K562 (cell line): ENCODE data around the gene GNL3. TPM values are rescaled to one million over a fixed set of nuclear protein-coding genes. Genes with fewer than 3 reads are reported as not detected.
A peak's percentile ranks its signal among the peaks of the same experiment; 100 is the strongest.

ENCODE experiments used
- ATAC-seq: fragments of 200-7000 bp; cut with Tn5 transposase; 3 replicates; pipeline ENCODE4 v1.9.1; 2020; ENCODE audit warnings: moderate library complexity
- BruUV-seq: library from RNA; stranded (reverse); fragments of 400-500 nt; replicated peaks from 2 replicates; lab custom pipeline; 2021; lab: Mats Ljungman, UMichigan
- CTCF ChIA-PET: fragments of 300-600 bp; formaldehyde crosslinking; extraction: SDS; loops from one replicate; lab custom pipeline; 2021; ENCODE audit warnings: low intra/inter-chr PET ratio; lab: Yijun Ruan, JAX
- POLR2A ChIA-PET: fragments of 300-600, 350-650 bp; sonication (Branson Sonifier 250); formaldehyde crosslinking; extraction: SDS; loops from one replicate; lab custom pipeline; 2021; ENCODE audit warnings: antibody characterized with exemption, inconsistent platforms; lab: Yijun Ruan, JAX
- DNase-seq, 4 experiments: peaks; one replicate each; pipeline versions ENCODE4 v3.0.0 to v3.0.0-alpha.2; 2011 to 2018; ENCODE audit warnings: low spot score in 3 of 4, mixed read lengths in 3 of 4; ENCODE audit errors: extremely low read depth in 1 of 4
- FAIRE-seq: peaks from 2 replicates; lab custom pipeline; 2011; peaks lifted over from hg19 to GRCh38; lab: Jason Lieb, UNC
- H2AFZ ChIP-seq: 2 replicates; pipeline ENCODE4 v1.6.0; 2011; ENCODE audit warnings: low read depth, low read length, control low read depth, inconsistent platforms
- H3K27ac ChIP-seq: fragments of 200-600 bp; 3 replicates; pipeline ENCODE4 v1.8.0; 2011; ENCODE audit warnings: low read depth, mild to moderate bottlenecking, control low read depth, inconsistent platforms, low read length, moderate library complexity, mixed read lengths; ENCODE audit errors: extremely low read depth
- H3K27me3 ChIP-seq, 2 experiments: fragments of 300-600 bp in 1 of 2; 2 replicates in 1 of 2; 3 replicates in 1 of 2; pipeline versions ENCODE4 v1.6.0 to v1.8.0; 2011; ENCODE audit warnings: inconsistent platforms in 2 of 2, low read length in 2 of 2, mild to moderate bottlenecking in 1 of 2, mixed read lengths in 1 of 2, moderate library complexity in 1 of 2; ENCODE audit not compliant: control insufficient read depth in 2 of 2, insufficient read depth in 2 of 2
- H3K36me3 ChIP-seq: fragments of 300-600 bp; 3 replicates; pipeline ENCODE4 v1.8.0; 2011; ENCODE audit warnings: mild to moderate bottlenecking, low read length, inconsistent platforms; ENCODE audit not compliant: control insufficient read depth, insufficient read depth
- H3K4me1 ChIP-seq, 2 experiments: fragments of 200-600 bp in 1 of 2; replicated peaks in 1 of 2; 2 replicates in 1 of 2; 3 replicates in 1 of 2; pipeline versions ENCODE4 v1.5.1 to v1.8.0; 2011; ENCODE audit warnings: inconsistent platforms in 2 of 2, low read length in 2 of 2, mild to moderate bottlenecking in 1 of 2, mixed read lengths in 1 of 2, moderate library complexity in 1 of 2; ENCODE audit not compliant: control insufficient read depth in 2 of 2, insufficient read depth in 2 of 2
- H3K4me2 ChIP-seq: 2 replicates; pipeline ENCODE4 v1.6.1; 2011; ENCODE audit warnings: low read length, control low read depth, inconsistent platforms, mixed read lengths; ENCODE audit not compliant: insufficient read depth
- H3K4me3 ChIP-seq: fragments of 200-600 bp; sonication (generic), shearing (Covaris generic); 2 replicates; pipeline ENCODE4 v1.5.1; 2016; ENCODE audit warnings: control low read depth, inconsistent platforms
- H3K79me2 ChIP-seq: fragments of 200-600 bp; 3 replicates; pipeline ENCODE4 v1.8.0; 2011; ENCODE audit warnings: low read length, inconsistent platforms; ENCODE audit not compliant: control insufficient read depth, insufficient read depth
- H3K9ac ChIP-seq, 2 experiments: 2 replicates each; pipeline versions ENCODE4 v1.6.0 to v1.6.1; 2011; ENCODE audit warnings: low read depth in 2 of 2, low read length in 2 of 2, control low read depth in 1 of 2, inconsistent platforms in 1 of 2, mild to moderate bottlenecking in 1 of 2, mixed read lengths in 1 of 2; ENCODE audit not compliant: insufficient read depth in 1 of 2
- H3K9me1 ChIP-seq: one replicate; pipeline ENCODE4 v1.6.0; 2011; ENCODE audit warnings: inconsistent platforms, mild to moderate bottlenecking, low read length, moderate library complexity; ENCODE audit not compliant: control insufficient read depth, insufficient read depth
- H3K9me3 ChIP-seq: replicated peaks from 2 replicates; pipeline ENCODE4 v1.5.1; 2011; ENCODE audit warnings: low read depth, low read length, inconsistent platforms; ENCODE audit not compliant: control insufficient read depth, insufficient read depth
- H4K20me1 ChIP-seq: replicated peaks from 2 replicates; pipeline ENCODE4 v1.6.1; 2011; ENCODE audit warnings: low read length, inconsistent platforms, mixed read lengths; ENCODE audit not compliant: control insufficient read depth, insufficient read depth
- ATF1 ChIP-seq, 2 experiments: fragments of 450-650 bp in 1 of 2; IDR thresholded peaks; 2 replicates each; pipeline ENCODE4 v1.6.1; 2016; ENCODE audit warnings: missing compliant biosample characterization in 1 of 2, missing genetic modification characterization in 1 of 2
- BDP1 ChIP-seq: IDR thresholded peaks from 3 replicates; pipeline ENCODE4 v1.6.1; 2011; ENCODE audit not compliant: insufficient read length, insufficient read depth
- E4F1 ChIP-seq: fragments of 250-450 bp; sonication (Bioruptor Pico); IDR thresholded peaks from 2 replicates; pipeline ENCODE4 v1.5.0; 2021; ENCODE audit warnings: mild to moderate bottlenecking, borderline replicate concordance
- EHMT2 ChIP-seq: fragments of 450-650 bp; IDR thresholded peaks from 2 replicates; pipeline ENCODE4 v1.6.1; 2018; ENCODE audit warnings: antibody characterized with exemption
- FIP1L1 ChIP-seq: fragments of 200-400 bp; formaldehyde crosslinking; IDR thresholded peaks from 2 replicates; pipeline ENCODE4 v1.6.1; 2018; ENCODE audit warnings: mild to moderate bottlenecking, low read depth, low read length; ENCODE audit not compliant: poor library complexity, severe bottlenecking
- HES1 ChIP-seq: fragments of 450-650 bp; IDR thresholded peaks from 2 replicates; pipeline ENCODE4 v1.6.1; 2016; ENCODE audit warnings: low read depth, mild to moderate bottlenecking, moderate library complexity
- MAFK ChIP-seq: IDR thresholded peaks from 2 replicates; pipeline ENCODE4 v1.6.1; 2011; ENCODE audit warnings: low read length, improper control_type of control experiment
- MIER1 ChIP-seq: fragments of 450-650 bp; IDR thresholded peaks from 2 replicates; pipeline ENCODE4 v1.6.1; 2016; ENCODE audit warnings: antibody characterized with exemption, mild to moderate bottlenecking, low read depth
- MLX ChIP-seq, 2 experiments: fragments of 450-650 bp in 1 of 2; sonication (generic) in 1 of 2; formaldehyde crosslinking; conservative IDR thresholded peaks; 2 replicates each; pipeline versions ENCODE4 v1.4.0 to v1.8.1; 2020 to 2022; ENCODE audit warnings: mild to moderate bottlenecking in 1 of 2, missing genetic modification reagents in 1 of 2
- NFYB ChIP-seq: IDR thresholded peaks from 2 replicates; pipeline ENCODE4 v1.6.1; 2011; ENCODE audit warnings: mild to moderate bottlenecking, moderate library complexity; ENCODE audit not compliant: insufficient read length; ENCODE audit errors: extremely low read depth
- NR4A1 ChIP-seq, 2 experiments: fragments of 250-450 bp in 1 of 2; fragments of 450-650 bp in 1 of 2; sonication (Bioruptor Pico) in 1 of 2; IDR thresholded peaks; 2 replicates each; pipeline versions ENCODE4 v1.4.0 to v1.6.1; 2016 to 2020; ENCODE audit warnings: mild to moderate bottlenecking in 2 of 2, missing compliant biosample characterization in 1 of 2, missing genetic modification characterization in 1 of 2, moderate library complexity in 1 of 2
- PHF21A ChIP-seq: fragments of 450-650 bp; IDR thresholded peaks from 2 replicates; pipeline ENCODE4 v1.6.1; 2017; ENCODE audit warnings: low read depth, borderline replicate concordance
- SAFB ChIP-seq: fragments of 200-400 bp; formaldehyde crosslinking; IDR thresholded peaks from 2 replicates; pipeline ENCODE4 v1.6.1; 2017; ENCODE audit warnings: low read depth, low read length, borderline replicate concordance
- TBL1XR1 ChIP-seq, 2 experiments: IDR thresholded peaks; 2 replicates each; pipeline ENCODE4 v1.6.1; 2012; ENCODE audit warnings: improper control_type of control experiment in 2 of 2, low read length in 2 of 2, mild to moderate bottlenecking in 1 of 2
- TRIM28 ChIP-seq: fragments of 450-650 bp; IDR thresholded peaks from 2 replicates; pipeline ENCODE4 v1.6.1; 2017
- WHSC1 ChIP-seq: IDR thresholded peaks from one replicate; pipeline ENCODE4 v1.6.1; 2012; ENCODE audit warnings: low read length, control low read depth, inconsistent platforms
- ZNF41 ChIP-seq: fragments of 250-450 bp; sonication (Bioruptor Pico); conservative IDR thresholded peaks from 2 replicates; pipeline ENCODE4 v1.4.0; 2020; ENCODE audit warnings: mild to moderate bottlenecking
- WGBS: fragments of 100-300 bp; shearing (Covaris generic); methylation state at CpG from one replicate; pipeline ENCODE4 v1.1.6; 2016; ENCODE audit warnings: low coverage, mixed read lengths; ENCODE audit not compliant: insufficient coverage; ENCODE audit errors: missing lambda C conversion rate; 5-methylcytosine and 5-hydroxymethylcytosine counted together
- in situ Hi-C: fragments of 300-500 bp; cut with MboI; formaldehyde crosslinking; loops from 4 replicates; pipeline ENCODE4 v1.15.0; 2018; ENCODE audit warnings: inconsistent platforms, mixed read lengths
- intact Hi-C: fragments of 100-400 bp; cut with micrococcal nuclease; formaldehyde crosslinking; loops from 2 replicates; pipeline ENCODE4 v1.14.2; 2022
- polyA plus RNA-seq, 8 experiments: library from polyadenylated mRNA; depleted of rRNA in 4 of 8; stranded (reverse) in 5 of 8; unstranded in 3 of 8; fragments of >200 nt; fragmentation: Nextera tagmentation in 2 of 8; fragmentation: Illumina TruSeq in 1 of 8; extraction: Ambion mirVana in 2 of 8; extraction: Trizol in 1 of 8; gene quantifications; 2 replicates each; pipeline versions ENCODE4 v1.2.1 to v1.2.3, GENCODE V29; 2011 to 2014; ENCODE audit warnings: inconsistent platforms in 1 of 8, missing spikeins in 1 of 8
- total RNA-seq, 7 experiments: library from RNA; depleted of rRNA in 6 of 7; stranded (reverse); fragments of >200 nt in 6 of 7; fragmentation: Illumina TruSeq in 2 of 7; extraction: Trizol in 2 of 7; gene quantifications; 2 replicates each; pipeline versions ENCODE4 v1.2.1 to v1.2.3, GENCODE V29; 2011 to 2021; ENCODE audit warnings: low replicate concordance in 1 of 7

GNL3 gene
- total and polyA plus RNA-seq, 9 of the 15 experiments (the other 6 are each of a cell fraction or from before 2014, with no cell fraction given), result 132 to 313 (median 220) TPM

GRCh38 chr3:52703341-52703740 lies 17.5 kb downstream of the GNL3 start:
- FAIRE-seq (no peak), ATAC-seq (no peak), DNase-seq (no peak)
- H3K9ac ChIP-seq, result no peak overlapping the region
- in situ Hi-C loops (no loop called here), intact Hi-C loops (no loop called here)
- no peak overlapping the region; the same call in 1 of the 2 replicates for H2AFZ ChIP-seq
- POLR2A ChIA-PET, result interaction anchor here (0.6 kb wide), 1 partner anchor 14 kb away, joined by 5 read pairs; no protein-coding TSS in a partner anchor
- H3K9me1 ChIP-seq, result no peaks in the 10 kb centered on the region
- H3K27me3 ChIP-seq, result no peaks in the 10 kb centered on the region
- CTCF ChIA-PET, result no interaction called here
- H3K4me3 ChIP-seq, result no peak overlapping the region
- H3K36me3 ChIP-seq, result peaks cover 20% of the 10 kb centered on the region
- no peaks in the 10 kb centered on the region for H3K9me3 ChIP-seq
- H3K27ac ChIP-seq, result no peak overlapping the region
- BruUV-seq, result no TSS peak
- peaks cover 7 to 10% of the 10 kb centered on the region in 2 experiments; a peak in 3 of 5 replicates for H3K4me1 ChIP-seq
- peaks cover 49% of the 10 kb centered on the region for H3K79me2 ChIP-seq
- WGBS, result 78% methylated on average over 5 of the region's 7 CpGs
- H4K20me1 ChIP-seq, result no peaks in the 10 kb centered on the region
- peak overlapping the region; percentile 37; the same call in 1 of the 2 replicates for H3K4me2 ChIP-seq
- TF ChIP-seq NR4A1 (CRISPR knock-in tag; IDR thresholded peaks at IDR 0.05) (no peak), NR4A1 (tag; IDR thresholded peaks at IDR 0.05) (no peak), ATF1 (CRISPR knock-in tag; IDR thresholded peaks at IDR 0.05) (no peak), ATF1 (tag; IDR thresholded peaks at IDR 0.05) (no peak), BDP1 (no peak), EHMT2 (no peak), PHF21A (no peak), MLX (CRISPR knock-in tag; conservative IDR thresholded peaks at IDR 0.05) (no peak), MAFK (no peak), FIP1L1 (no peak), MIER1 (no peak), ZNF41 (no peak), TRIM28 (no peak), SAFB (no peak), HES1 (no peak), WHSC1 (no peak), NFYB (no peak), TBL1XR1 (IDR thresholded peaks at IDR 0.05; ENCODE audit: low read length in 2 of 2) (no peak), E4F1 (CRISPR knock-in tag) (no peak)
